Keratinocyte (primary cell): ENCODE results near the gene CCL28.

Experiments
- CTCF ChIP-seq, 3 experiments: IDR thresholded peaks in 1 of 3; conservative IDR thresholded peaks in 1 of 3; optimal IDR thresholded peaks in 1 of 3; 2 replicates in 2 of 3; 3 replicates in 1 of 3; pipeline versions ENCODE3 to v1.5.1; 2011; ENCODE audit warnings: low read length in 3 of 3, mild to moderate bottlenecking in 3 of 3, moderate library complexity in 2 of 3, control low read depth in 1 of 3, inconsistent platforms in 1 of 3; ENCODE audit not compliant: insufficient read depth in 2 of 3; ENCODE audit errors: extremely low read depth in 1 of 3
- EZH2 ChIP-seq: IDR thresholded peaks from one replicate; pipeline ENCODE4 v1.6.1; 2012; ENCODE audit warnings: inconsistent platforms, mild to moderate bottlenecking, low read length, moderate library complexity

GRCh38 chr5:43412156-43412555 lies at the start of gene CCL28:
- TF ChIP-seq CTCF (optimal IDR thresholded peaks at IDR 0.05 in 1 of 3, IDR thresholded peaks at IDR 0.05 in 1 of 3, conservative IDR thresholded peaks at IDR 0.05 in 1 of 3; ENCODE audit: extremely low read depth in 1 of 3, insufficient read depth in 2 of 3, low read length in 3 of 3) (no peak), EZH2 (no peak)
